GM12864 (cell line): ENCODE data around the gene PKP4.

Experiments used
- DNase-seq: peaks from one replicate; pipeline ENCODE4 v3.0.0-alpha.2; 2011; ENCODE audit warnings: low read depth
- H3K4me3 ChIP-seq: 2 replicates; pipeline ENCODE4 v1.5.1; 2011; ENCODE audit warnings: mild to moderate bottlenecking, low read depth, low read length, control low read depth
- CTCF ChIP-seq: IDR thresholded peaks from 2 replicates; pipeline ENCODE4 v1.5.1; 2011; ENCODE audit warnings: low read depth, mild to moderate bottlenecking, moderate library complexity, low read length, control low read depth, inconsistent platforms; ENCODE audit errors: missing control alignments

PKP4 gene

GRCh38 chr2:158676295-158676694 lies 219.5 kb downstream of the PKP4 start:
- no peak for DNase-seq
- no peak for TF ChIP-seq CTCF
- no peak overlapping the region for H3K4me3 ChIP-seq

DNA sequence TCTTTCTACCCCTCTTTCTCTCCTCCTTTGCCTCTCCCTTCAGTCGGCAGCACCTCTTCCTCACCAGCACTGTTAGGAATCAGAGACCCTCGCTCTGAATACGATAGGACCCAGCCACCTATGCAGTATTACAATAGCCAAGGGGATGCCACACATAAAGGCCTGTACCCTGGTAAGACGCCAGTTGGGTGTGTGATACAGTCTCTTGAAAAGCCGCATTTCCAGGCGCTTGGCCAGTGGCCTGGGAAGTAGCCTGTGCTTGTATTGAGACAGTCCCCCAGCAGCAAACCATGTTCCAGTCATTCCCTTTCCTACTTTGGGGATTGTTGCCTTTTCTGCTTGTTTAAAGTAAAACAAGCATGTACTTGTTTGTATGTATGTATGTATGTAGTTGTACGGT lies 219.9 kb downstream of the PKP4 start:
- DNase-seq, result no peak
- no peak for TF ChIP-seq CTCF
- H3K4me3 ChIP-seq, result no peak overlapping the region

DNA sequence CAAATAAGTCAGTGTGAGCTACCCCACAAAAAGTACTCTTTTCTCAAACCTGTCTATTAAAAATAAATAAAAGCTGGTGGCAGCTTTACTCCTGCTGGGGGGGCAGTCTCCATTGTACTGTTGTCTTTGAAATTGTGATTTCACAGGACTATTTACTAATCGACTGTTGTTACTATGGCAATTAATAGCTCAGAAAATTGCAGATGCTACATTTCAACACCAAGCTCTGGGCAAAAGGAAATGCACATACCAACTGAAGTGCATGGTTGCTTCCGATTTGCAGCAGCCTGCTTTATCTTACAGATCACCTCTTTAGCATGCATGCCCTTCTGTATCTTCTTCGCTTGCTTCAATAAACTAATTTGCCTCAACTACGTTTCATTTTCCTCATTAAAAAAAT lies 220.8 kb downstream of the PKP4 start:
- DNase-seq, result no peak
- TF ChIP-seq CTCF, result no peak
- H3K4me3 ChIP-seq, result no peak overlapping the region

DNA sequence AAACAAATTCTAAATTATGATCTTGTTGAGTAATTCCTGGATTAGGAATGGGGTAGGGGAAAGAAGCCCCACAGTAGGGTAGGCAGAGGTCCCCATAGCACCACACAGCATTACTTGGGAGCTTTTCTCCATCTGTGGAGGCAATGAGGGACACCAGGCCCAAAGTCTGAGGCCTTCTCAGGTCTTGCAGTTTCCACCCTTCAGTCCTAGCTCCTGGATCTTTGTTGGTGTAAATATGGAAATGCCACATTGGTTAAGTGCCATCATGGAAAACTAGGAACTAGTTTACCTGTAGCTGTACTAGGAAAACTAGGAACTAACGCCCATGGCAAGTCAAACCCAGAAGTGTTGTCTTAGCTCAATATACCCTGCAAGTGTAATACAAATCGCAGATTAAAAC lies 225.1 kb downstream of the PKP4 start:
- TF ChIP-seq CTCF, result no peak
- no peak overlapping the region for H3K4me3 ChIP-seq
- no peak for DNase-seq

GRCh38 chr2:158685646-158686045 lies 228.9 kb downstream of the PKP4 start:
- no peak overlapping the region for H3K4me3 ChIP-seq
- DNase-seq, result no peak
- TF ChIP-seq CTCF, result no peak

- no peak for TF ChIP-seq CTCF
- H3K4me3 ChIP-seq, result no peak overlapping the region
- DNase-seq, result no peak
Observed at GRCh38 chr2:158686210-158686691, 229.5 kb downstream of the PKP4 start.

GRCh38 chr2:158687315-158687714 lies 230.6 kb downstream of the PKP4 start:
- no peak overlapping the region for H3K4me3 ChIP-seq
- no peak for TF ChIP-seq CTCF
- DNase-seq, result no peak
